ENCODE data around the gene TNFAIP8. TPM values are rescaled to one million over a fixed set of nuclear protein-coding genes. Genes with fewer than 3 reads are reported as not detected.
"Not testable (repeated sequence)": the region's sequence is repeated elsewhere in the genome, so short reads cannot be mapped to it uniquely, and the experiment has no call there.

Gene TNFAIP8
- total RNA-seq, 2 donors from 2014 or later = 29.6 to 39.5 TPM

GRCh38 chr5:119412279-119413227 lies 56.7 kb downstream of the TNFAIP8 start:
- TF ChIP-seq CTCF (conservative IDR thresholded peaks at IDR 0.05) = no peak
- no peak overlapping the region for H3K27ac Mint-ChIP-seq
- Histone ChIP-seq H3K4me1 (ENCODE audit: control insufficient read depth, insufficient read depth, low read length) (peaks cover 11% of the 10 kb centered on the region), H3K36me3 (ENCODE audit: control insufficient read depth, insufficient read depth, low read length) (no peaks in the 10 kb centered on the region), H3K27me3 (ENCODE audit: control insufficient read depth, insufficient read depth, low read length, poor library complexity, severe bottlenecking) (no peaks in the 10 kb centered on the region), H3K9me3 (ENCODE audit: control insufficient read depth, low read length) (peaks cover 15% of the 10 kb centered on the region), H3K4me3 (ENCODE audit: low read length) (peak overlapping the region; percentile 78), H3K27ac (ENCODE audit: low read depth, low read length) (no peak overlapping the region), H3K9ac (ENCODE audit: extremely low read depth, low read length, poor library complexity, severe bottlenecking) (no peak overlapping the region)
- peak overlapping the region; percentile 63 for H3K4me3 Mint-ChIP-seq
- DNase-seq = no peak
- peaks cover 32% of the 10 kb centered on the region for H3K4me1 Mint-ChIP-seq
- WGBS, 2 experiments (ENCODE audit: insufficient coverage in 1 of 2, insufficient read length in 1 of 2) = 36 to 50% methylated on average over 5 to 7 of the region's 9 CpGs
- peaks cover 4% of the 10 kb centered on the region for H3K36me3 Mint-ChIP-seq (ENCODE audit: low read depth)
- peaks cover 24% of the 10 kb centered on the region for H3K9me3 Mint-ChIP-seq
- H3K27me3 Mint-ChIP-seq (ENCODE audit: insufficient read depth) = no peaks in the 10 kb centered on the region

GRCh38 chr5:119414124-119414734 lies 58.4 kb downstream of the TNFAIP8 start:
- peaks cover 39% of the 10 kb centered on the region for H3K4me1 Mint-ChIP-seq
- H3K4me3 Mint-ChIP-seq; H3K4me3 ChIP-seq (ENCODE audit: low read length); H3K27ac Mint-ChIP-seq; DNase-seq; H3K36me3 ChIP-seq (ENCODE audit: control insufficient read depth, insufficient read depth, low read length); H3K36me3 Mint-ChIP-seq (ENCODE audit: low read depth); H3K27ac ChIP-seq (ENCODE audit: low read depth, low read length); H3K27me3 Mint-ChIP-seq (ENCODE audit: insufficient read depth); H3K9ac ChIP-seq (ENCODE audit: extremely low read depth, low read length, poor library complexity, severe bottlenecking); H3K27me3 ChIP-seq (ENCODE audit: control insufficient read depth, insufficient read depth, low read length, poor library complexity, severe bottlenecking); H3K4me1 ChIP-seq (ENCODE audit: control insufficient read depth, insufficient read depth, low read length): not testable (repeated sequence)
- peaks cover 15% of the 10 kb centered on the region for H3K9me3 ChIP-seq (ENCODE audit: control insufficient read depth, low read length)
- H3K9me3 Mint-ChIP-seq = peaks cover 24% of the 10 kb centered on the region
- WGBS, 2 experiments (ENCODE audit: insufficient coverage in 1 of 2, insufficient read length in 1 of 2) = 95 to 100% methylated on average over 12 to 13 of the region's 13 CpGs

- Mint-ChIP-seq H3K4me3 (no peak overlapping the region), H3K9me3 (peaks cover 27% of the 10 kb centered on the region), H3K4me1 (peaks cover 14% of the 10 kb centered on the region), H3K27ac (no peak overlapping the region), H3K36me3 (ENCODE audit: low read depth) (peaks cover 4% of the 10 kb centered on the region), H3K27me3 (ENCODE audit: insufficient read depth) (peaks cover 2% of the 10 kb centered on the region)
- Histone ChIP-seq H3K4me3 (ENCODE audit: low read length) (no peak overlapping the region), H3K4me1 (ENCODE audit: control insufficient read depth, insufficient read depth, low read length) (no peaks in the 10 kb centered on the region), H3K9me3 (ENCODE audit: control insufficient read depth, low read length) (peaks cover 15% of the 10 kb centered on the region), H3K27me3 (ENCODE audit: control insufficient read depth, insufficient read depth, low read length, poor library complexity, severe bottlenecking) (no peaks in the 10 kb centered on the region), H3K9ac (ENCODE audit: extremely low read depth, low read length, poor library complexity, severe bottlenecking) (no peak overlapping the region), H3K36me3 (ENCODE audit: control insufficient read depth, insufficient read depth, low read length) (no peaks in the 10 kb centered on the region), H3K27ac (ENCODE audit: low read depth, low read length) (no peak overlapping the region)
- DNase-seq = no peak
- no peak for TF ChIP-seq CTCF (conservative IDR thresholded peaks at IDR 0.05)
- 90 to 91% methylated on average over 4 to 5 of the region's 5 CpGs for WGBS, 2 experiments (ENCODE audit: insufficient coverage in 1 of 2, insufficient read length in 1 of 2)
These were observed 62.2 kb downstream of the TNFAIP8 start for GRCh38 chr5:119417891-119418605.
